Measurements from ENCODE around the gene TRIM2.
"Not testable (repeated sequence)": the region's sequence is repeated elsewhere in the genome, so short reads cannot be mapped to it uniquely, and the experiment has no call there.

Gene TRIM2

GRCh38 chr4:153191795-153192363 lies 12.4 kb upstream of the TRIM2 start:
- DNase-seq = no peak

DNA sequence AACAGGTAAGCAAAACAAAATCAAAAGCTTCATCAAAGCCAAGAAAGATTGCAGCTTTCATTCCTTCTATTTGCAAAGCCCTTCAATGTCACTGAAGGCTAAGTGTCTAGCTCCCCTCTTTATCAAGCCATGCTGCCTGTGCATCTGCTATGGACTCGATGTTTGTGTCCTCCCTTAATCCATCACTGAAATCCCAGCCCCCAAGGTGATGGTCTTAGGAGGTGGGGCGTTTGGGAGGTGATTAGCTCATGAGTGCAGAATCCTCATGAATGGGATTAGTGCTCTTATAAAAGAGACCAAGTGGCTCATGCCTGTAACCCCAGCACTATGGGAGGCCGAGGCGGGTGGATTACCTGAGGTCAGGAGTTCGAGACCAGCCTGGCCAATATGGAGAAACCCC lies 6.9 kb upstream of the TRIM2 start:
- DNase-seq = no peak

- no peak for DNase-seq
Measured at GRCh38 chr4:153198719-153199118, 5.5 kb upstream of the TRIM2 start.

- not testable (repeated sequence) for DNase-seq
Measured at GRCh38 chr4:153203746-153204145, 497 bp upstream of the TRIM2 start.

GRCh38 chr4:153204728-153205648 lies 745 bp downstream of the TRIM2 start:
- no peak for DNase-seq

DNA sequence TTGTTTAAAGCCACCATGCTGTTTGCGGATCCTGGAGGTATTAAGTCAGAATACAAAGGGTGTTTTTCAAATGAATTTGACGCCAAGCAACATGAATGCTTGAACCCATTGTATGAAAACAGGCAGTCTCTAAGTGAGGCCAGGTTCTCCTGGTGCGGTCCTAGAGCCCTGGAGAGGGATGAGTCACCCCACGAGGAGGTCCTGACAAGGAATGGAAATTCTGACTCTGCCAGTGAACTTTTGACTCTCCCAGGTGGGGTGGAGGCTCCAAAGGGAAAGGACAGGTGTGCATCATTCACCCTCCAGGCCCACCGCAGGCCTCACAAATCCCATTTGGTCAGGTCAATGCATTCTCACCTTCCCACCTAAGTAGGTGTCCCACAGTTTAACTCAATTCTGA lies 1.5 kb downstream of the TRIM2 start:
- DNase-seq = no peak

- no peak for DNase-seq
Measured at GRCh38 chr4:153206534-153206933, 2.3 kb downstream of the TRIM2 start.

GRCh38 chr4:153207027-153207426 lies 2.8 kb downstream of the TRIM2 start:
- no peak for DNase-seq

GRCh38 chr4:153207567-153207966 lies 3.3 kb downstream of the TRIM2 start:
- no peak for DNase-seq

- DNase-seq = no peak
Measured at GRCh38 chr4:153209410-153209809, 5.2 kb downstream of the TRIM2 start.

GRCh38 chr4:153210727-153211126 lies 6.5 kb downstream of the TRIM2 start:
- DNase-seq = no peak

- no peak for DNase-seq
Measured at GRCh38 chr4:153211986-153212728, 7.9 kb downstream of the TRIM2 start.

DNA sequence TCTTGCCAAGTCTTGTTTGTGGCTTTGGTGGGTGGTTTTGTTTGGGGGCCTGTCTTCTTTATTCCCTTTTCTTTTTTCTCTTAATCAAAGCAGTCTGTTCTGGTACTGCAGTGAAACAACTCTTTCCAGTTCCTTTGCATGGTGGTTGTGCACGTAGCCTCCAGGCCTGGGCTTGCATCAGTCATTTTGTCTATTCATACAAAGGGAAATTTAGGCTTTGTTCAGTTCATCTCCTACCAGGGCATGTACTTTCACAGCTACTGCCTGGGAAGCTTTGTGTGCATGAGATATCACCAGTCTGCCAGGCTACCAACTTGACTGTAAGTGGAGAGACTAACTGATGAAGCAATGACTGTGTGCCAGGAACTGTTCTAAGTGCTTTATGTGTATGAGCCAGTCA lies 8.5 kb downstream of the TRIM2 start:
- DNase-seq = no peak

GRCh38 chr4:153215921-153216320 lies 11.7 kb downstream of the TRIM2 start:
- DNase-seq = no peak

- DNase-seq = no peak
Measured at GRCh38 chr4:153216546-153216945, 12.3 kb downstream of the TRIM2 start.

DNA sequence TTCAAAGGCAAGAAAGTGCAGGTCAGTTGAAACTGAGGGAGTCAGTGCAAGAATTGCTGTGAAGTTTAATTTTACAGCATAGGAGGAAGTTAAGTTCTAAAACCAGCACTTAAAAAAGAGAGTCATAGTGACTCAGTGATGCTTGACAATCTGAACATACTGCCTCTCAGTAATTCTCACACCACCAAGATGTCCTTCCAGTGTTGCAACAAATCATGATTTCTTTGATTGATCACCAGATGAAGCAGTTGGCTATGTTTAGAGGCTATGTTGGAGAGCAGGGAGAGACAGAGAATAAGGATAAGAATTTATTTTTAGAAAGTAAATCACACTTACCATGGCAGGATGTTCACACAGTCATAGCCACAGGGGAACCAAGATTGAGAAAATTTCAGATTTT lies 13.2 kb downstream of the TRIM2 start:
- no peak for DNase-seq

DNA sequence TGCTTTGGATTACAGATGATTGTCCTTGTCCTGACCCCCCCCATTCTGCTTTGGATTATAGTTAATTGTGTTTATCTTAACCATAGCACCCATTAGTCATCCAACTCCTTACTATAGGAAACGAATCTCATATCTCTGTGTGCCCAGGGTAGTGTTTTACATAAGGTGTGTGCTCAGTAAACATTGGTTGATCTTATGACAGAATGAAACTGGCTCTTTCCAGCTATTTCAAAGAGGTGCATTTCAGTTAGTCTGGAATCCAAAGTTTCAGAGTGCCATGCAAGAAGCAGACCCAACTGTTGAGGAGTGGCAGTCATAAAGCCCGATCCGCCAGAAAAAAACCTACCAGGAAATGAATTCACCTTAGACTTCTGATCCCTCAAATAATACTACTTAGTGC lies 14.7 kb downstream of the TRIM2 start:
- no peak for DNase-seq

DNA sequence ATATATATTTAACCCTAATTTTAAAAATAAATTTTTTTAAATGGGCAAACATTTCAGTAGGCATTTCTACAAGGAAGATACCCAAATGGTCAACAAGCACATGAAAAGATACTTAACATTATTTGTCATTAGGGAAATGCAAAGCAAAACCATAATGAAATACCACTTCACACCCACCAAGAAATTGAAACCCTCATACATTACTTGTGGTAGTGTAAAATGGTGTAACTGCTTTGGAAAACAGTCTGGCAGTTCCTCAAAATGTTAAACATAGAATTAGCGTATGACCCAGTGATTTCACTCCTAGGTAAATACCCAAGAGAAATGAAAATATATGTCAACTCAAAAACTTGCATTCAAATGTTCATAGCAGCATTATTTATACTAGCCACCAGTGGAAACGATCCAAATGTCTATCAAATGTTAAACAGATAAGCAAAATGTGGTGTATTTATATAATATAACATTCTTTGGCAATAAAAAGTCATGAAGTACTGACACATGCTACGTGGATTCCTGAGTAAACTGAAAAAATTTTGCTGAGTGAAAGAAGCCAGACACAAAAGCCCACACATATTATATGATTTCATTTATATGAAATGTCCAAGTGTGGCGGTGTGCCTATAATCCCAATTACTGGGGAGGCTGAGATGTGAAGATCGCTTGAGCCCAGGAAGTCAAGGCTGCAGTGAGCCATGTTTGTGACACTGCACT lies 16.6 kb downstream of the TRIM2 start:
- no peak for DNase-seq

- no peak for DNase-seq
Measured at GRCh38 chr4:153221783-153222706, 17.8 kb downstream of the TRIM2 start.

GRCh38 chr4:153222707-153223426 lies 18.6 kb downstream of the TRIM2 start:
- no peak for DNase-seq

- DNase-seq = no peak
Measured at GRCh38 chr4:153223427-153223801, 19.2 kb downstream of the TRIM2 start.

All from KG1 (cell line).